ENCODE results near the gene MMP26.

The MMP26 gene

DNA sequence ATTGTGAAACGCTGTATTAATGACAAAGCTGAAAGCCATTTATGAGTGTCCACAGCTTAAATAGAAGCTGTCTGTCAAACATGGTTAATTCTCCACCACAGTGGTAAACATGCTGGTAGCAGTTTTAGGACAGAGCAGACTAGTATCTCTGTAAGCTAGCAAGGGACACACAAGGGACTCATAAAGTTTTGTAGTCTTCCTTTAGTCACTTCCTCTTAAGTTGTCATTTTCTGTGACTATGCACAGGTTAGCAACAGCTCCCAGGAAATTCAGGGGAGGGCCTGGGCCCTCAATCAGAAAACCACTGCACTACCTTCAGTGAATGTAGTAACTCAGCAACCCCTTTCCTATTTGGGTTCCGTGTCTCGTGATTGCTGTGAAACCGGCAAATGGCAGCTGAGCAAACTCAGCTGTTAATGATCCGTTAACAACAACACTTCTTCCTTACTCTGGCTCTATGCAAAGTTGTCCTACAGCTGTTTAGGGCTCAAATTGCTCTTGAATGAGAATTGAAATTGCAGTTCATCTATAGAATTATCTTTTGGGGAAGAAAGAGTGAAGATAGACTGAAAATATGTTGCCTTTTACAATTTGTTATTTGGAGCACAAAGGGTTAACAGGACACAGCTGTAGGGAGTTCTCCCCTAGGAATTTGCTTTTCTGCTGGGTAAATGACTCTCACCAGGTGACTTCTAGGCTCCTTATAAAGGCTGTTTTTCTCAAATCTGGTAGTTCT, at the start of gene MMP26:
Gene MMP26 (plus strand): TSS at position 731 of the 736 bp plus-strand sequence.
- in situ Hi-C loops (cut with MboI; ENCODE audit: low pct_unique_long_range_greater_than_20kb, low sequenced_read_pairs) = no loop called here
- no peak for DNase-seq

DNA sequence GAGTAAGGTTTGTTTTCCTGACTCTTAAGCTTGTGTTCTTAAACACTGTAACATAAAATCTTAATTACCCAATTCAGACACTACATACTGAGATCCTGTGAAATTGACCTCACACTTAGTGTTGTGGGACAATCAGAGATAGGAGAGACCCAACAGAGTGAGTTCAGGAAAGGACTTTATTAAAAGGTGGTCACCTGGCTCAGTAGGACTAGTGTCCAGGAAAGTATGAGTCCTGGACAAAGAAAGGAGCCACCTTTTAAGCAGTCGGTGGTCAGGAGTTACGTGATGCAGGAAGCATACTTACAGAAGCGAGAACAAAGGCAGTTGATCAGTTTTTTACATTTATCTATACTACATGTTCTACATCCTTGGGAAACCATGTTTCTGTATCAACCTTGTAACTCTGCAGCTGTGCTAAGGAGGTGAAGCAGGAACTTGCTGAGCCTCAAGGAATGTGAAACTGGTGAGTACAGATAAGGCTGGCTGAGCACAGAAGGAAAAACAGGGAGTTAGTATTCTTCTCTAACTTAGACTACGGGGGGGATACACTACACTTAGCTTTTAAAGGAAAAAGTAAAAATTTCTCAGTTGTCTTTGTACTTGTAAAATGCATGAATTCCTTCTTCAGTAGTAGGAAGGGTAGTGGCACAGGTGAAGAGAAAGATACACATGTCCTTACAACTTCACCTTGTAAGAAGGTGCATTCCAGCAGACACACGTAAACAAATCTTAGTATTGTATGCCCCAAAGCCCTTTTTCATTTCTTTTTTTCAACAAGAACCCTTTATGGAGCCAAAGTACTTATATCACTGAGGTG, 45.7 kb upstream of the MMP26 start:
- in situ Hi-C loops (cut with MboI; ENCODE audit: low pct_unique_long_range_greater_than_20kb, low sequenced_read_pairs) = no loop called here

DNA sequence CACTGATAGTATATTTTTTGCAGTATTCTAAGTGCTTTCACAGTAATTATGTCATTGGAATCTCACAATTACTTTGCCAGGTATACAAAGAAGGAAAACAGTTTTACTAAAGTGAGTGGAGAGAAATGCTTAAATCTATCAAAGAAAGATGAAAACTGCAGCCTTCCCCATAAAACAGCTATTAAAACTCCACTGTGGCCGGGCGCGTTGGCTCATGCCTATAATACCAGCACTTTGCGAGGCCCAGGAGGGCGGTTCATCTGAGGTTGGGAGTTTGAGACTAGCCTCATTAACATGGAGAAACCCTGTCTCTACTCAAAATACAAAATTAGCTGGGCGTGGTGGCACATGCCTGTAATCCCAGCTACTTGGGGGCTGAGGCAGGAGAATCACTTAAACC, 41.7 kb upstream of the MMP26 start:
- in situ Hi-C loops (cut with MboI; ENCODE audit: low pct_unique_long_range_greater_than_20kb, low sequenced_read_pairs) = no loop called here
- DNase-seq = no peak

More for the DNA sequence above, 45.7 kb upstream of the MMP26 start:
- DNase-seq = no peak

DNA sequence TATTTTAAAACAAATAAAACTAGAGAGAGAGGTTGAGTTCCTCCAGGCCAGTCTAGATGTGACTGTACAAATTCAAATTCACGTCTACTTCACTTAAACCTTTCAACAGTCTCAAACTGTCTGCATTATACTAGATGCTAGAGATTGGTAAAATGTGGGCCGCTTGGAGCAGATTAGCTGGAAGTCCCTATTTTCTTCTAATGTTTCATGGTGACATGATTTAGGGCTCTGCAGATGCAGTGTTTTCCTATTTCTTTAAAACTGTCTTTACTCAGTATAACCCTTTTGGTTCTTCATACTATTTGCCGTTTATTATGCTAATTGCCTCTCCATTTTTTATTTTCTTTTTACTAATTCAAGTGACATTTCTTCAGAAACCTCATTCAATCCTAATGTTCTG, 40.4 kb upstream of the MMP26 start:
- in situ Hi-C loops (cut with MboI; ENCODE audit: low pct_unique_long_range_greater_than_20kb, low sequenced_read_pairs) = no loop called here
- DNase-seq = no peak

DNA sequence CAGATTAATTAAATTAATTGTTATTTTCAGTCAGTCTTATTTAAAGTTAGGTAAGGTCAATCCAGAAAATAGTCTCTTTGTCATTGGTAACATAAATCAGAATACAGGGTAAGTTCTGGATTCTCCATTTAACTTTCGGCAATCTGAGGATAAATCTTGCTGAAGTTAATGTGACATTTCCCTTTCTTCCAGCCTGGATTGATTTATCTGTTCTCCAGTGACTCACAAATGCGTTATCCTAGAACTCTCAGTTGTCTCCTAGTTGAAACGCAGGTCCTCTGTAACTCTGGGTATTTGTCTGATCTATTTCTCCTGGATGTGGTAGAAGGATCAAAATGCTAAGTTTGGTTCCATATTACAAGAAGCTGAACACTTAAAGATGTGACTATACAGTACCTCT, 39.8 kb upstream of the MMP26 start:
- in situ Hi-C loops (cut with MboI; ENCODE audit: low pct_unique_long_range_greater_than_20kb, low sequenced_read_pairs) = no loop called here
- DNase-seq = no peak

DNA sequence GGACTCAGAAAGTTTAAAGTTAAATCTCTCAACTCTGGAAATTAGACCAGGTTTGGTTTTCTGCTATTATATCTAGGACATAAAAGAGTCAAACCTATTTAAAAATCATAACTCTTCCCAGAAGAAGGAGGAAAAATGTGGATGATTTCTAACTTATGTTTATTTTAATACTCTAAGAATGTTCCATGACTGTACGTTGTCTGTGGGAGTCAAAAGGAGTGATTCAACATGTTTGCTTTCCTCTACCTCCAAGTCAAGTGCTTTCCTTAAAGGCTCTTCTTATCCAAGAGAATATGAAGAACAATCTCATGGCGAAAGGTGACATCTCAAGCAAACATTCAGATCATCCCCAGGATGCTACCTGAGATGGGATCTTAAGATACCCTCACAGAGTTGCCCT, 39.2 kb upstream of the MMP26 start:
- no peak for DNase-seq
- in situ Hi-C loops (cut with MboI; ENCODE audit: low pct_unique_long_range_greater_than_20kb, low sequenced_read_pairs) = no loop called here

DNA sequence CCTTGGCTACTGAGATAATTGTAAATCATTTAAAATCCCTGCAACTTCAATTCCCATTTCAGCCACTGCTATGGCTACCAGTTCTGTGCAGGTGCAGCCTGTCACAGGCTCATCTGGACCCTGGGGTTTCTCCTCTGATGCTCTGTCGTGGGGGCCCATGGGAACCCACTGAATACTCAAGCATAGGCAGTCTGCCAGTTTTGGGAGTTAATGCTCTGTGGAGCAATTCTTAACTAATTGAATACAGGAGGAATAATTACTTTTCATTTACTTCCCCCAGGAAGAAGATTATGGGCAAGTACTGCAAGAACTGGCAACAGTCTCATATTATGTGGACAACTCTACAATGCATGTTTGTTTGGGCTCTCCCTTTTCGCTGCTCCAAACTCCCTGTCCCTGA, 32.8 kb upstream of the MMP26 start:
- in situ Hi-C loops (cut with MboI; ENCODE audit: low pct_unique_long_range_greater_than_20kb, low sequenced_read_pairs) = no loop called here

DNA sequence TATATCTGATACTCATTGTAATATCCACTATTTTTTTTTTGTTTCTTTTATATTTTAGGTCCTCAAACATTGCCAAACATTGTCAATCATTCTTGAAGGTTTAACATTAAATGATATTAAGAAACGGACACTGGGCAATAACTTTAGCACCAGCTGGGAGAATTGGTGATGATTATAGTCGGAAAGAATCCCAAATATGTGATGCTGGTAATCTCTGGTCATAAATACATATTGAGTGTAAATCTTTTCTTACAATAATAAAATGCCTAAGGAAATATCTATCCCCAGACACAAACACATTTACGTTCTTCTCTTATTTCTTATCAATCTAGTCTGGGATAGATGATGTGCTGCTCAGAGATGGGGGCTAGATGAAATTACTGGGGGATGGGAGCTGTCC, 32.1 kb upstream of the MMP26 start:
- in situ Hi-C loops (cut with MboI; ENCODE audit: low pct_unique_long_range_greater_than_20kb, low sequenced_read_pairs) = no loop called here
- DNase-seq = no peak

More for the DNA sequence above, 32.8 kb upstream of the MMP26 start:
- no peak for DNase-seq

DNA sequence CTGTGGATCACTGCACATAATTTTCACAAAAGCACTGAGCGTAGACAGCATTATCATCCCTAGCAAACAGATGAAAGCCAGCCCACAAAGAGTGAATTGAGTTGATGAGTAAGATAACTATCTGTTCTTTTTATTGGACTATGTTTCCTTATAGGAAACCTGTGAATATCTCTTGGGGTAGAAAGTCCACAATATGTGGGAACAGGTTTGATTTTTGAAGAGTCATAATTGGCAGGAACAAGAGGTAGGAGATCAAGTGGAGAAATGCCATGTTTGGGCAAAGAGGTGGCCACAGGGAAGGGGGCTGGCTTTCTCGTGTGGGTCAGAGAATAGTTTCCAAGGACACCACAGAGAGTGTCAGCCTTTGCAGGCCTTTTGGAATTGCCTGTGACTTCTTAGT, 30.8 kb upstream of the MMP26 start:
- in situ Hi-C loops (cut with MboI; ENCODE audit: low pct_unique_long_range_greater_than_20kb, low sequenced_read_pairs) = no loop called here
- DNase-seq = no peak

DNA sequence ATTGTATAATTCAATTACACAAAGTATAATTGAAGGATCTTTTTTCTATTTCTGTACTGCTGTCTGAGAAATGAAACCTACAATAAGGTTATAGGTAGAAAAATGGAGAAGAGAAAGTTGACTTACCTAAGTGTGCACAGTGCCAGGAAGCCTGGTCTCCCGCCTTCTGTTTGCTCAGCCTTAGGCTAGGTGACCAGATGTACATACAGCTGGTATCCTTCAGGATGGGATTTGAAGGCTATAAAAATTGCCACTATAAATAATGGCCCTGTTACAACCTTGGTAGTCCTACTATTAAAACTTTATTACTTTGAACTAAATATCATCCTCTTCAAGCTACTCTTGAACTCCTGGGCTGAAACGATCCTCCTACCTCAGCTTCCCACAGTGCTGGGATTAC, 26.6 kb upstream of the MMP26 start:
- in situ Hi-C loops (cut with MboI; ENCODE audit: low pct_unique_long_range_greater_than_20kb, low sequenced_read_pairs) = no loop called here

DNA sequence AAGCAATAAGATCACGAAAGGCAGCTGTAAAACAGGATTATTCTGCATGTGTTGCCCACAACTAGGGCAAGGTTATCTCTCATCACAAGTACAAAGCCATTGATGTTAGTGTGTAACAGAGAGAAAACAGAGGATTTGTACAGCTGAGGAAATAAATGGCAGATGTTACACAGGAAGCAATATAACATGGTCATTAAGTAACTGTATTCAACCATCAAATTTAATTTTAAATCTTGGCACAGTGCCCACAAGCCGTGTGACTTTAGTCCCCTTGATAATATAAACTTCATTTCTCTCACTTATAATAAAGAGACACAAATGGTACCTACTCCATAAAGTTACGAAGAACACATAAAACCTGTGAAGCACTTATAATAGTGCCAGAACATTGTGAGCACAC, 24.2 kb upstream of the MMP26 start:
- no peak for DNase-seq
- in situ Hi-C loops (cut with MboI; ENCODE audit: low pct_unique_long_range_greater_than_20kb, low sequenced_read_pairs) = no loop called here

More for the DNA sequence above, 26.6 kb upstream of the MMP26 start:
- no peak for DNase-seq

DNA sequence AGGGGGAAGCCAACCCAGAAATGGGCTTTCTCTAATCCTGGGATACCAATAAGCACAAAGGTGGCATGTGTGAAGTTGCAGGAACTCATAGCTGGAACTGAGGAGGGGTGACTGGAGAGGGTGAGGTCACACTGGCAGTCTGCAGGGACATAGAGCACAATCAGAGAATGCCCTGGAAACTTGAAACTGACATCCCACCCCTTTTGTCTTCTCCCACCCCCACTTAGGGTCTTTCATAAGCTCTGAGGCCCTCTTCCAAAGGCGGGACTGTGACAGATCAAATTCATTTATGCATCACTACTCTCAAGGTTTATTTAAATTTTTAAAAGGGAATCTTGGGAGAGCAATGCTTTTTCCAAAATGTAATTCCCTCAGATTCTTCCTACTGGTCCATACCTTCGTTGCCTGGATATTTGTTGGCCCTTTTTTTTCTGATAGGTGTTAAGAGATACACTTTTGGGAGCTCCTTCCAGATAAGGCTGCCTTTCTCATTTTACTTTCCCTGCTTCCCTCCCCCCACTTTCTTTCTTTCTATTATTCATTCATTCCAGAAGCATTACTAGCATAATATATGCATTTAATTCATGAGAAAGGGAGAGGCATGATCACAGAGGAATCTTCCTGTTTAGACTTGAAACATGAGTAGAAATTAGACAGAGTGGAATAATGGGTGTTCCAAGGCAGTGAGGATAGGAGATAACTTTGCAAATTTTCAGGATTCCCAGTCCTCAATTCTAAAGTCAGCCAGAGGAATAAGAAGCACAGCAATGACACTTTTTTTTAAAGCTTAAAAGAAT, 21.8 kb upstream of the MMP26 start:
- no peak for DNase-seq
- in situ Hi-C loops (cut with MboI; ENCODE audit: low pct_unique_long_range_greater_than_20kb, low sequenced_read_pairs) = no loop called here

DNA sequence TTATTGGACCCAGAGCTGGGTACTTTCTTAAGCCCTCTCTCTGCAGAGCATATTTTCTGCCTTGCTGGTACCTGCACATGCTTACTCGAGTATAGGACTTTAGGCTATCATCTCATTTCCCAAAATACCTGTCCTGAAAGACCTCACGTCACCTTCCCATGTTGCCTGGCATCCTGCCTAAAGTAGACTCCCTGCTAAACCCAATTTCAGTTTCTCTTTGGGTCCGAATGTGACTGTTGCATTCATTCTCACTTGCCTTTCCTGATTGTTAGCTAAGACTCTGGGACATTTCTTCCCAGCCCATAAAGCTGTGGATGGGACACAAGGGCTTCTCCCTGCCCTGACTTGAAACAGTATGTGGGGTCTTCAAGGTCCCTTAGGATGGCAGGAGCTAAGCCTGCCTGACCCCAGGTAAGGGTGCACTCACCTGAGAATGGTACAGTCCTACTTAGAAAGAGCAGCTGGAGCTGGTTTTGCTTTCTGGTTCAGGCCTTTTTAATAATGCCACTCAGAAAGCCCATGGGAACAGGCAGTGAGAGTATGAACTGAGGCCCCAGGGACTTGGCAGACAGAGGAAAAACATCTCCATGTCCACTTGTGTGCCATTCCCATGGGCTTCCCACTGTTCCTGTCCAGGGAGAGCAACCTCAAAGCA, 19.8 kb upstream of the MMP26 start:
- no peak for DNase-seq
- in situ Hi-C loops (cut with MboI; ENCODE audit: low pct_unique_long_range_greater_than_20kb, low sequenced_read_pairs) = no loop called here

DNA sequence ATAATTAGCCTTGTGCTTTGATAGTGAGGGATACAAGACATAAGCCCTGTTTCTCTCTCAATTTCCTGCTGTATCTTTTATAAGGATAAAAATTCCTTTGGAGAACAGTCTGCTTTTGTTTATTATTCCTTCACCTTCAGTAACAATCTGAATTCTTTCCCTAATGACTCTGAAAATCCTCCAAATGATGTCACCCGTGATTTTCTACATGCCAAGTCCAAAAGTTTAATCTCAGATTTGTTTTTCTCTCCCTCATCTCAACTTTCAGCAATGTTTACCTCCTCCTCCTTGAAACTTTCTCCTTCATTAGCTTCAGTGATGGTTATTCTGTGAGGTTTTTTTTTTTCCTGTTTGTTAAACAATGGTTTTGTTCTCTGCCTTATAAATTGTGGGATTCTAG, 9.1 kb upstream of the MMP26 start:
- no peak for DNase-seq
- in situ Hi-C loops (cut with MboI; ENCODE audit: low pct_unique_long_range_greater_than_20kb, low sequenced_read_pairs) = no loop called here

DNA sequence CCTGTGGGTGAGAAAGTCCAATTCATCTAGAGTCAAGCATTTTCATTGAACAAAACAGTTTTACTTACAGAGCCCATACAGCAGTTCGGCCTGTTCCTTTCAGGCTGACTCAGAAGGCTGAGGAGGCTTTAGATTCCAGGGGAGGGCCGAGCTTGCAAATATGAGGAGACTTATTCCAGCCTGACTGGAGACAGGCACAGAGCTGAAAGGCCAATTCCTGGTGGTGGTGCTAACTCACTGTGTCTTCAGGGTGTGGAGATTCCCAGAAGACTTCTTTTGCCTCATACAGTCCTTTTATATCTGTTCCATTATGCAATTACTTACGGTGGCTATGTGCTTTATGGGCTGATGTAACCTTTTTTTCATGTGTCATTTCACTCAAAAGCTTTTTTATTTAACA, 7.0 kb upstream of the MMP26 start, which contains the start of gene OR51E2:
Gene OR51E2 (minus strand): TSS at position 269 of the 400 bp plus-strand sequence. CDS start 15,142 bp downstream, outside the sequence.
- no peak for DNase-seq
- in situ Hi-C loops (cut with MboI; ENCODE audit: low pct_unique_long_range_greater_than_20kb, low sequenced_read_pairs) = no loop called here

DNA sequence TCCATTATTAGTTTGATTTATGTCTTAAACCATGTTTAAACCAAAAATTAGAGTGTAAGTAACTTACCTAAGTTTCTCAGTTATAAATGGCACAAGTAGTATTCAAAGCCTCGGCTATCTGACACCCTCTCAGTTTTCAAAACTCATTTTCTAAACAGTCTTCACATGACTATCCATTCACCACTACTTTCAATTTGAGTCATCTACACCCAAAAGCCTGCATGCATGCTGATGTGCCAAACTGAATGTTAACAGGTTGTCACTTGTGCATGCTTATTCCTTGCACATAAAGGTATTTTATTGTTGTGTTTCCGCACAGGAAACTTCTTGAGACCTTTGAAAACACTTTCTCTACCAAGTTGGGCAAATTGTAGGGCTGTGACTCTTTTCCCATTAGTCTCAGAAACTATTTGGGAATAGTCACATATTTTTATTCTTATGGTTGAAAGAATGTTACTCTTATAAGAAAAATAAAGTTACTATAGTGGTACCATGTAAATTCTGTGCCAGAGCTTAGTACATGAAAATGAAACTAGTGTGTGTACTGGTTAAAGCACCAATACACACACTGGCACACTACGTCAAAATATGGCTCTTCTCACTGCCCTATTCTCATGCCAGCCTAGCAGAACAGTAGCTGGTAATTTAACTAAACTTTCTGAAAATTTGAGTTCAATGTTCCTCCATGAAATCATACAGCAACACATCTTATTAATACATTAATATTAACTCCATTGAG, 4.7 kb upstream of the MMP26 start:
- DNase-seq = no peak
- in situ Hi-C loops (cut with MboI; ENCODE audit: low pct_unique_long_range_greater_than_20kb, low sequenced_read_pairs) = no loop called here

DNA sequence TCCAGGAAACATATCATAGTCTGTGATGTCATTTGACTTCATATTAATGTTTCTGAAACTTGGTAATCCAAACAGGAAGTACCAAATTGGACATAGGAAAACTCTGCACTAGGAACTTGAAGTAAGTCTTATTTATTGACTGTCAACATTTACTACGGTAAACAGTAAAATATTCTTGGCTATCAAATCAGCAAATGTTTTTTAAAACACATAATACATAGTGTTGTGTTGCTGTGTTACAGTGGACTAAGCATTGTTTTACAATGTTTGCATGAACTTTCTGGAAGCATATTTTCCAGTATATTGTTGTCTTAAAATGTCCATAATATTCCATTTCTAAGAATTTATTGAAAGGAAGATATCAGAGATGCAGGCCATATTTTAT, 4.2 kb upstream of the MMP26 start:
- in situ Hi-C loops (cut with MboI; ENCODE audit: low pct_unique_long_range_greater_than_20kb, low sequenced_read_pairs) = no loop called here
- DNase-seq = no peak

DNA sequence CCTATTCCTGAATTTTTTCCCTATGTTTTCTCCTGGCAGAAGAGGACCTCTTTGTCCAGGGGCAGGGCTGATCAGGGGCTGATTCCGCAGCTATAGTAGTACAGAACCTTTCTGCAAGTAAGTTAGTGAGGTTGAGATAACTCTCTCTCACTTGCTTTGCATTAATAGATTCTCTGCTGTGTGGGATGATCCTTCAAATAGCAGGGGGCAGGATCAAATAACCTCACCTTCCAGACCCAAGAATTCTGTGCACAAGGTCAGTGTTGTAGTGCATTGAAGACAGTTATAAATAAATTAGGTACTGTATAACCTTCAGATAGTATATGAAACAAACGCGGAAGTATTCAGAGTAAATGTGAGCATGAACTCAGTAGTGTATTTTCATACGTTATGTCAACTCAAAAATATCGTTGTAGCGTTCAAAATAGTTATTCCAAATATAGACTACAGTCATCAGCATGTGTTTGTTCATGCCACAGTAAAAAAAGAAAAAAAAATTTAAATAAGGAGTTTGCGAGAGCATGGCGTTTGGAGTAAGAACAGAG, 278 bp downstream of the MMP26 start:
- DNase-seq = no peak
- in situ Hi-C loops (cut with MboI; ENCODE audit: low pct_unique_long_range_greater_than_20kb, low sequenced_read_pairs) = no loop called here
